Effector memory CD8-positive, alpha-beta T cell (primary cell): ENCODE data around the gene CEMP1.
A peak's percentile ranks its signal among the peaks of the same experiment; 100 is the strongest.

Experiments used
- ATAC-seq: fragments of 150-1000 bp; cut with Tn5 transposase; replicated peaks from 2 replicates; pipeline ENCODE4 v1.10.0; 2021; ENCODE audit warnings: mild to moderate bottlenecking, moderate library complexity
- DNase-seq, 3 experiments: peaks; one replicate each; pipeline ENCODE4 v3.0.0; 2021
- H3K27ac Mint-ChIP-seq, 2 donors: one replicate each; pipeline ENCODE4 v1.8.0; 2022; ENCODE audit warnings: mild to moderate bottlenecking in 2 of 2, mixed read lengths in 2 of 2, moderate library complexity in 2 of 2
- H3K27me3 Mint-ChIP-seq, 2 donors: one replicate each; pipeline ENCODE4 v1.8.0; 2022; ENCODE audit warnings: mixed read lengths in 2 of 2
- H3K36me3 Mint-ChIP-seq: one replicate; pipeline ENCODE4 v1.8.0; 2022; ENCODE audit warnings: mild to moderate bottlenecking, moderate library complexity, mixed read lengths; ENCODE audit not compliant: insufficient read depth
- H3K4me1 Mint-ChIP-seq, 2 donors: one replicate each; pipeline ENCODE4 v1.8.0; 2022; ENCODE audit warnings: low read depth in 2 of 2, mixed read lengths in 2 of 2
- H3K4me3 Mint-ChIP-seq, 2 donors: one replicate each; pipeline ENCODE4 v1.8.0; 2022; ENCODE audit warnings: mild to moderate bottlenecking in 2 of 2, mixed read lengths in 2 of 2, moderate library complexity in 2 of 2
- H3K9me3 Mint-ChIP-seq, 2 donors: one replicate each; pipeline ENCODE4 v1.8.0; 2022; ENCODE audit warnings: mixed read lengths in 2 of 2

The CEMP1 gene

DNA sequence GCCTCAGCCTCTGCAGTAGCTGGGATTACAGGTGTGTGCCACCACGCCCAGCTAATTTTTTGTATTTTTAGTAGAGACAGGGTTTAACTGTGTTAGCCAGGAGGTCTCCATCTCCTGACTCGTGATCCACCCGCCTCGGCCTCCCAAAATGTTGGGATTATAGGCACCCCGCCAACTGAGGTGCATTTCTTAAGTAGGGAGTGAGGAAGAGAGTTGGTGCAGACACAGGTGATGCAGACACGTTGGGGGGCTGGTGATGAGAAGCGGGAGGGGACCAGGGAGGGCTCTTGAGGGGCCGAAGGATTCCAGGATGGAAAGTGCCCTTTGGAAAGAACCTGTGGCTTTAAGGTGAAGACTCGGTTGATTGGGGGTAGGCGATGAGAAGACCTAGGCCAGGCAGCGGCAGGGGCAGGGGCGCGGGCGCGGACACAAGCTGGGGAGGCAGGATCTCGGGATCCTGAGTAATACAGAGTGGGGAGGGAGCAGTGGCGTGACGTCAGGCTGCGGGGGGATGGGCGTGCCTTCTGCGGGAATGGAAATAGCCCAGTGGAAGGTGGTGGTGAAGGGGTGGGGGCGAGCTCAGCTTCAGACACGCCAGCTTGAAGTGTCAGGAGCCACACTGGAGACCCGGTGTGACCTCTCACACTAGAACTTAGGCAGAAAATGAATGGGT, 19.9 kb downstream of the CEMP1 start:
- ATAC-seq (no peak), DNase-seq (no peak)
- Mint-ChIP-seq H3K4me1 (peaks cover 23 to 32% of the 10 kb centered on the region in 2 donors), H3K36me3 (peaks cover 35% of the 10 kb centered on the region), H3K27me3 (no peaks in the 10 kb centered on the region), H3K27ac (peak overlapping the region in 1 of 2 donors; percentile 38), H3K9me3 (no peaks in the 10 kb centered on the region), H3K4me3 (no peak overlapping the region)

- H3K9me3 Mint-ChIP-seq: no peaks in the 10 kb centered on the region
- no peak for ATAC-seq
- H3K27me3 Mint-ChIP-seq: no peaks in the 10 kb centered on the region
- no peak overlapping the region for H3K4me3 Mint-ChIP-seq
- no peak overlapping the region for H3K27ac Mint-ChIP-seq
- H3K4me1 Mint-ChIP-seq: peaks cover 10 to 14% of the 10 kb centered on the region in 2 donors
- no peak for DNase-seq
- H3K36me3 Mint-ChIP-seq: peaks cover 14% of the 10 kb centered on the region
These were observed 22.3 kb downstream of the CEMP1 start for GRCh38 chr16:2508722-2509400.

DNA sequence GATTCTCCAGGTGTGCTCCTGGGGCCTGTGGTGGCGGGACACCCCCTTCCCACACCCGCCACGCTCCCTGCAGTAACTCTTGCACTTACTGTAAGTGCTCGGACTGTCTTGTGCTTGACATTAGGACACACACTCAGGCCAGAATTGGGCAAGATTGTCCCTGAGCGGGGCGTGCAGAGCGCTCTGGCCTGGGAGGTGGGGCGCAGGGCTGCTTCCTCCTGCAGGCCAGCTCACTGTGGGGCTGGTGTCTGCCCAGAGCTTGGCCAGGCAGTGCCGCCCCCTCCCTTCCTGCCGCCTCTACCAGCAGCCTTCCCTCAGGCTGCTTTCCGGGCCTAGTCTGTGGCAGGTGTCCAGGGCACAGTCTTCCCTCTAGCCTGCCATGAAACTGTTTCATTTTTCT, 23.5 kb downstream of the CEMP1 start:
- Mint-ChIP-seq H3K4me3 (no peak overlapping the region), H3K36me3 (peaks cover 7% of the 10 kb centered on the region), H3K27me3 (no peaks in the 10 kb centered on the region), H3K9me3 (no peaks in the 10 kb centered on the region), H3K27ac (no peak overlapping the region), H3K4me1 (peaks cover 3 to 6% of the 10 kb centered on the region in 2 donors)
- DNase-seq: no peak
- peak; percentile 12 for ATAC-seq

- no peaks in the 10 kb centered on the region for H3K27me3 Mint-ChIP-seq
- H3K27ac Mint-ChIP-seq: no peak overlapping the region
- peaks cover 6% of the 10 kb centered on the region for H3K36me3 Mint-ChIP-seq
- H3K4me3 Mint-ChIP-seq: no peak overlapping the region
- ATAC-seq: peak; percentile 44
- DNase-seq: no peak
- no peaks in the 10 kb centered on the region for H3K9me3 Mint-ChIP-seq
- peaks cover 0 to 2% of the 10 kb centered on the region in 2 donors for H3K4me1 Mint-ChIP-seq
These were observed 24.1 kb downstream of the CEMP1 start for GRCh38 chr16:2507052-2507659.

GRCh38 chr16:2505695-2506094, 25.5 kb downstream of the CEMP1 start:
- ATAC-seq: no peak
- H3K27me3 Mint-ChIP-seq: no peaks in the 10 kb centered on the region
- H3K36me3 Mint-ChIP-seq: peaks cover 6% of the 10 kb centered on the region
- peaks cover 0 to 2% of the 10 kb centered on the region in 2 donors for H3K4me1 Mint-ChIP-seq
- H3K9me3 Mint-ChIP-seq: no peaks in the 10 kb centered on the region
- no peak overlapping the region for H3K27ac Mint-ChIP-seq
- DNase-seq: no peak
- no peak overlapping the region for H3K4me3 Mint-ChIP-seq

DNA sequence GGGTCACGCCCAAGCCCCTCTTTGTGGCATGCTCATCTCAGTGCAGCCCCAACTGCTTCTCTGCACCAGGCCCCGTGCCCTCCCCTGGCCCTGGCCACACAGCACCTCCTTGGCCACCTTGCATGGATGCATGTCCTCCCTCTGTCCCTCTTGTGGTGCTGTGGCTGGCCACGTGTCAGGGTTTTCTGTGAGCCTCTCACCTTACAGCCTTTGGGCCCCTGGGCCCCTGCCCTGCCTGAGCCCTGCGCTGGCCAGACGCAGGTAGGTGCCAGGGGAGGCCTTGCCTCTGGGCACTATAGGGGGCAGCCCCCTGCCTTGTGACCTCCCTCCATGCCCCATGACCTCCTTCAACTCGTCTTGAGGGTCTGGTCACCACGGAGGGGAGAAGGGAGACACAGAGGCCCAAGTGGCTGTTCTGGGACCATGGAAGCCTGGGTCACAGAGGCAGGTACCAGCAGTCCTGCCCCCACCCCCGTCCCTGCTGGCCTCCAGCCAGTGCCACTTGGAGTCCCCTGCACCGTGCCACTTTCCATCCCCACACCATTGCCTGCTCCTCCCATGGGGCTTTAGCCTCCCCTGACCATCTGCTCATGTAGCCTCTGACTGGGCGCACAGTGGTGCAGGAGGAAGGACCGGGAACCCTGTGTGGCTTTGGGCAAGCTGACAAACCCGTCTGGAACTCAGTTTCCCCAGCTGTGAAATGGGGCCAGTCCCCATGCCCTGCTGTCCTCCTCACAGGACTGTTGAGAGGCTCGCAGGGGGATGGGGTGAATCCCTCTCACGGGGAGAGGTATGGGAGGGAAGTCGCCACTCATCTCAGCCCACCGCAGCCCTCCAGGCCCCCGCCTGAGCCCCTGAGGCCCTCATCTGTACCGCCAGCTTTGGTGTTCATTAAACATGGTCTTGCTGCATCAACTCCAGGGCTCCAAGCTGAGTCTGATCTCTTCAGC, 29.0 kb downstream of the CEMP1 start:
- Mint-ChIP-seq H3K4me3 (no peak overlapping the region), H3K9me3 (no peaks in the 10 kb centered on the region), H3K4me1 (peaks cover 0 to 2% of the 10 kb centered on the region in 2 donors), H3K27me3 (no peaks in the 10 kb centered on the region), H3K36me3 (peaks cover 6% of the 10 kb centered on the region), H3K27ac (no peak overlapping the region)
- ATAC-seq (no peak), DNase-seq (no peak)

GRCh38 chr16:2500918-2501750, 30.1 kb downstream of the CEMP1 start:
- Mint-ChIP-seq H3K4me1 (peaks cover 0 to 2% of the 10 kb centered on the region in 2 donors), H3K4me3 (no peak overlapping the region), H3K27ac (no peak overlapping the region), H3K9me3 (no peaks in the 10 kb centered on the region), H3K27me3 (no peaks in the 10 kb centered on the region), H3K36me3 (peaks cover 6% of the 10 kb centered on the region)
- DNase-seq (peak; percentile 76 to 84 (median 80)), ATAC-seq (peak; percentile 99)

DNA sequence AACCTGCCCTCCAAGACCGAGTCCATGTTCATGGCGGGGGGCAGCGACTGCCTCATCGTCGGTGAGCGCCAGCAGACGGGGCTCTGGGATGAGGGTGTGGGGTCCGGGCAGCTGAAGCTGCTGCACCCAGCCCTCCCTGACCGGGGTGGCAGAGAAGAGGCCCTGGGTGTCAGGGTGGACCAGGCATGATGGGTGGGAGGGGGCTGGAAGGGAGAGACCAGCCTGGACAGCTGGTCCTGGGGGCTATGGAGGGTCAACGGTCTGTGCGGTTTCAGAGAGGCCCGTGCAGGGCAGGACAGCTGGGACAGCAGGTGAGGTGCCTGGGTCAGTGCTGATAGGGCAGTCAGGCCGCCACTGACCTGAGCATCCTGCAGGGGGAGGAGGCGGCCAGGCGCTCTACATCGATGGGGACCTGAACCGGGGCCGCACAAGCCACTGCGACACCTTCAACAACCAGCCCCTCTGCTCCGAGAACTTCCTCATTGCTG, 30.7 kb downstream of the CEMP1 start:
- peaks cover 6% of the 10 kb centered on the region for H3K36me3 Mint-ChIP-seq
- H3K27ac Mint-ChIP-seq: peak overlapping the region in 1 of 2 donors; percentile 35
- H3K4me1 Mint-ChIP-seq: peaks cover 0 to 2% of the 10 kb centered on the region in 2 donors
- no peaks in the 10 kb centered on the region for H3K27me3 Mint-ChIP-seq
- no peak overlapping the region for H3K4me3 Mint-ChIP-seq
- no peak for ATAC-seq
- no peaks in the 10 kb centered on the region for H3K9me3 Mint-ChIP-seq
- DNase-seq: no peak

DNA sequence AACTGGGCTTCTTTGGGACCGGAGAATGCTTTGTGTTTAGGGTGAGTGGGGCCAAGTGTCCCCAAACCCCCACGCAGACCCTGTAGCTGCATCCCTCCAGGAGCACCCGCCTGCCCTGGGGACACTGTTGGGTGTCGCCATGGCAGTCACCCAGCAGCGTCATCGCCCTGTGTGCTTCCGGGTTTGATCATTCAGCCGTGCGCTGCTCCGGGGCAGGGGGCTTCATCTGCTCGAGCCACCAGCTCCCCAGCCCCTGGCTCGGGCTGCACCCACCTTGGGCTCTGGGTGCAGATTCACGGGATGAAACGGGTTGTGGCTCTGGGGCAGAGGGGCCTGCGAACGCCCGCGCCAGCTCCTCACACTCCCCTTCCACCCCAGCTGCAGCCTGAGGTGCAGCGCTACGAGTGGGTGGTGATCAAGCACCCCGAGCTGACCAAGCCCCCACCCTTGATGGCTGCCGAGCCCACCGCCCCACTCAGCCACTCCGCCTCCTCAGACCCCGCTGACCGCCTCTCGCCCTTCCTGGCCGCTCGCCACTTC, 31.2 kb downstream of the CEMP1 start:
- peaks cover 0 to 2% of the 10 kb centered on the region in 2 donors for H3K4me1 Mint-ChIP-seq
- no peaks in the 10 kb centered on the region for H3K9me3 Mint-ChIP-seq
- H3K27me3 Mint-ChIP-seq: no peaks in the 10 kb centered on the region
- no peak for ATAC-seq
- peaks cover 6% of the 10 kb centered on the region for H3K36me3 Mint-ChIP-seq
- no peak for DNase-seq
- H3K27ac Mint-ChIP-seq: peak overlapping the region in 1 of 2 donors; percentile 35
- H3K4me3 Mint-ChIP-seq: no peak overlapping the region

GRCh38 chr16:2499454-2499853, 31.8 kb downstream of the CEMP1 start:
- peaks cover 3% of the 10 kb centered on the region for H3K36me3 Mint-ChIP-seq
- H3K9me3 Mint-ChIP-seq: no peaks in the 10 kb centered on the region
- H3K27me3 Mint-ChIP-seq: no peaks in the 10 kb centered on the region
- DNase-seq (no peak), ATAC-seq (no peak)
- no peak overlapping the region for H3K4me3 Mint-ChIP-seq
- H3K4me1 Mint-ChIP-seq: peaks cover 0 to 2% of the 10 kb centered on the region in 2 donors
- no peak overlapping the region for H3K27ac Mint-ChIP-seq

DNA sequence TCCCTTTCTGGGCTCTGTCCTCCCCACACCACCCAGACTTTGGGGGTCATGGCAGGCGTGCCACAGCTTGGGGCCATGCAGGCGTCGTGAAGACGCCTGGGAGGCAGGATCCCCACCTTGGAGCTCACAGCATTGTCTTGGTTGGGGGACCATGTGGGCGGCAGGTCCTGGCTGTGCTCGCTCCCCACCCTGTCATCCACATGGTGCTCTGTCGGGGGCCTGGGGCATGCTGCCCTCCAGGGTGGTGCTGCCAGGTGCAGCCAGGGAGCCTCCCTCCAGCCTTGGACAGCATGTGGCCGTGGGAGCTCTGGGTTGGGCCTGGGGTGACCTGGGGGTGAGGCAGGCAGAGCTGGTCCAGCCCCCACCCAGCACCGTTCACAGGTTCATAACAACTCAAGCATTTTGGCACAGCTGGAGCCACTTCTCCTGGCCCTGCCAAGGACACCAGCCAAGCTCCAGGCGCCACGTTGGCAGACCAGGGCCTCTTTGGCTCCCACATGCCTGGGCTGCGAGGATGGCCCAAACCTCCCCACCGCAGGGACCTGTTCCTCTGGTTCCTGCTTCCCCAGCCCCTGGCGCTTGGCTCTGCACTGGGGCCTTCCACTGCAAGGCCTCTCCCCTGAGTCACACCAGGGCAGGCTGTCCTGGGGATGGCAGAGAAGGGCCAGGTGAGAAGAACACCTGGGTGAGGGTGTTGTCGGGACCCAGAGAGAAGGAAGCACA, 32.5 kb downstream of the CEMP1 start:
- peaks cover 0 to 2% of the 10 kb centered on the region in 2 donors for H3K4me1 Mint-ChIP-seq
- DNase-seq: no peak
- no peak for ATAC-seq
- H3K9me3 Mint-ChIP-seq: no peaks in the 10 kb centered on the region
- H3K4me3 Mint-ChIP-seq: no peak overlapping the region
- H3K27ac Mint-ChIP-seq: no peak overlapping the region
- peaks cover 3% of the 10 kb centered on the region for H3K36me3 Mint-ChIP-seq
- no peaks in the 10 kb centered on the region for H3K27me3 Mint-ChIP-seq
